Suppressor macrophage treated with lipopolysaccharide for 1 hour (primary cell): Measurements from ENCODE around the gene OR2AK2.
A peak's percentile ranks its signal among the peaks of the same experiment; 100 is the strongest.

ENCODE experiments used
- DNase-seq, 3 donors: peaks; one replicate each; pipeline ENCODE4 v3.0.0-alpha.2; 2020 to 2022

Gene OR2AK2

GRCh38 chr1:247964933-247965332, at the start of gene OR2AK2:
Gene OR2AK2 (plus strand): TSS chr1:247965233. CDS start chr1:247965377, 144 bp downstream.
- DNase-seq: no peak

GRCh38 chr1:247919952-247920351, 45.1 kb upstream of the OR2AK2 start, which contains the start of gene OR2T8:
Gene OR2T8 (plus strand): TSS chr1:247920252. CDS start chr1:247921018, 766 bp downstream.
- no peak for DNase-seq

- DNase-seq: no peak
These were observed 41.1 kb upstream of the OR2AK2 start for GRCh38 chr1:247923941-247924340.

DNA sequence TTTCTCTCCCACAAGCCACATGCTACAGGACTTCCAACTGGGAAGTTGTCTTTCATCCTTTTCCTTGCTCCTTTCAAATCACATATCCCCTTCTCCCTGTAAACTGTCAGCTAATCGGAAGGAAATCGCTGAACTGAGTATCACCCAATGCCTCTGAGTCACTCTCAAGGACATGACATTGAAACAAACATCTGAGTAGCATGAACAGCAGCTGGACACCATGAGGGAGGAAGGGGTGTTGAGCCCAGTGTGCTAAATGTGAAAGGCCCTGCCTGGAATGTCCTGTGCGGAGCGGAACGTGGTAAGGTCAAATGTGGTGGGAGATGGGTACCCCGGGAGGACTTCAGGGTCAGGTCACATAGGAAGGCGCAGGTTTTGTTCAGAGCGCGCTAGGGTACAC, 40.2 kb upstream of the OR2AK2 start, which contains the start of gene OR2AJ1:
Gene OR2AJ1 (plus strand): TSS at position 22 of the 400 bp plus-strand sequence. CDS start 8,880 bp downstream, outside the sequence.
- DNase-seq: no peak

- no peak for DNase-seq
These were observed 31.0 kb upstream of the OR2AK2 start for GRCh38 chr1:247933989-247934388.

DNA sequence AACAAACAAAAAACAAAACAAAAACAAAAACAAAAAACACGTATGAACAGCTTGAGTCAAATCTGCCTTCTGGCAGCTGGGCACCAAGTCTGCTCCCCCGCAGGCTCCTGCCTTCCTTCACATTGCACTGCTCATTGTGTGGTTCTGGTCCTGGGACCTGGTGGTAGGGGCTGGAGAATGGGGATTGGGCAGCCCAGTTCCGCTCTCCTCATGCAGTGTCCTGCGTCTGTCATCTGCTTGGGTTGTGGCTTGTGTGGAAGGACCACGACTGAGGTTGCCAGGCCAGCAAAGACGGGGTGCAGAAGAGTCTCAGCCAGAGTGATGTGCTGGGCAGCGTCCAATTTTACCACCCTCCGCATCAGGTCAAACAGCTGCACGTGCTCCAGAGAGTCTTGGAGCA, 29.3 kb upstream of the OR2AK2 start:
- DNase-seq: no peak

- no peak for DNase-seq
These were observed 28.6 kb upstream of the OR2AK2 start for GRCh38 chr1:247936415-247936814.

DNA sequence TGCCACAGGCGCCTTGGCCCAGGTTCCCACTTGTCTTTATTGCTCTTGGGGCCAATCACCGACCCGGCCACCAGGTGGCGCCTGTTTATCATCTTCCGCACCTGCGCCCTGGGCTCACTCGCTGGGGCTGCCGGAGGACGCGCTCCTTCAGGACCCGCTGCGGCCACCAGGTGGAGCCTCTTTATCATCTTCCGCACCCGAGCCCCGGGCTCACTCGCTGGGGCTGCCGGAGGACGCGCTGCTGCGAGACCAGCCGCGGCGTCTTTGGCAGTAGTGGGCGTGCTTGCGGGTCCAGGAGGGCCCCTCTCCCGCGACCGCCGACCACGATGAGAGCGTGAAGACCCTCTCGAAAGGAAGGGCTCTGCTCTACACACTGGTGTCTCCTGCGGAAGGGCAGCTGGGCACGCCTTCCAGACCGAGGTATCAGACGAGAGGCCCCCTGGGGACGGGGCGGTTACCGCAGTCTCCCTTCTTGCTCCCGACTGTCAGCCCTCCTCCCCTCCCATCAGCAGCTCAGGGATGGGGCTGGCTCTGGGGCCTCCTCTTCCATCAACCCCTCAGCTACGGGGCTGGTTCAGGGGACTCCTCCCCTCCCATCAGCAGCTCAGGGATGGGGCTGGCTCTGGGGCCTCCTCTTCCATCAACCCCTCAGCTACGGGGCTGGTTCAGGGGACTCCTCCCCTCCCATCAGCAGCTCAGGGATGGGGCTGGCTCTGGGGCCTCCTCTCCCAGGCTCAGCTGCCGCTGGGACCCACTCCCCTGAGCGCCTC, 27.9 kb upstream of the OR2AK2 start:
- peak; percentile 95 to 99 (median 97) for DNase-seq

- no peak for DNase-seq
These were observed 22.4 kb upstream of the OR2AK2 start for GRCh38 chr1:247942624-247943023.

- DNase-seq: no peak
These were observed 16.5 kb upstream of the OR2AK2 start, which contains the start of gene OR2L8 for GRCh38 chr1:247948558-247948957. Gene OR2L8 (plus strand): TSS chr1:247948858. CDS start chr1:247948858, 0 bp downstream.

DNA sequence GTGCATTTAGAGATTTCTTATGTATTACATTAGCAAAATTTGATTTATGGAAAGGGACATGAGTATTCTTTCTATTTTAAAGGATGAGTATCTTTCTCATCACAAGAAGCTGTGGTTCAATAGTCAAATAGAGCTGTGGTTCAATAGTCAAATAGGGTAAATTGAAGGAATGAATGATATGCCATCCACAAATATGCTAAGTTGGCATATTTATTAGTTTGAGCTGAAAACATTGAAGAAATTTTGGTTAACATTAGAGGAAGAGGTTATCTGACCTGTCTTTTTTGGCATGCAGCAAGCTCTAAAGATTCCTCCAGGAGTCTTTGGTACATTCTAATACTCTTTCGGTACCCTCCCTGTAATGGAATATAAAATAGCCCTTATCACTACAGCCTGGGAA, 11.6 kb upstream of the OR2AK2 start:
- DNase-seq: no peak

DNA sequence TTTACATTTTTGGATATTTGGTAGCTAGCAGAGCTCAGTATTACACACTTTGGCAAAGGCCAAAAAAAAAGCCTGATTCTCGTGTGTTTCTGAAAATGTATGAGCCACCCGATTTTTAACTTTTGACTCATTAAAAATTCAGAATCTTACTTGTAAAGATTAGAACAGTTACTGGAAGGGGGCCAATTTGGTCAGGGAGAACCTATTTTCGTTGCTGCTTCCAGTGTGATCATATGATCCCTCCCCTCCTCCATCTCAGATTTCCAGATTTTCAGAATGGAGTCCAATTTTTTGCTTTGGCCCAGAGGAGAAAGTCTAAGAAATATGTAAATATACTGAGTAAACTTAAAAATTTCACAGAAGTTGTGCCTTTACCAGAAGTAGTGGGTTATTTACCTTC, 3.2 kb upstream of the OR2AK2 start:
- no peak for DNase-seq

- no peak for DNase-seq
These were observed 2.0 kb upstream of the OR2AK2 start for GRCh38 chr1:247962911-247963588.

GRCh38 chr1:247966532-247967204, 1.6 kb downstream of the OR2AK2 start:
- DNase-seq: peak; percentile 24 to 46 (median 44)

DNA sequence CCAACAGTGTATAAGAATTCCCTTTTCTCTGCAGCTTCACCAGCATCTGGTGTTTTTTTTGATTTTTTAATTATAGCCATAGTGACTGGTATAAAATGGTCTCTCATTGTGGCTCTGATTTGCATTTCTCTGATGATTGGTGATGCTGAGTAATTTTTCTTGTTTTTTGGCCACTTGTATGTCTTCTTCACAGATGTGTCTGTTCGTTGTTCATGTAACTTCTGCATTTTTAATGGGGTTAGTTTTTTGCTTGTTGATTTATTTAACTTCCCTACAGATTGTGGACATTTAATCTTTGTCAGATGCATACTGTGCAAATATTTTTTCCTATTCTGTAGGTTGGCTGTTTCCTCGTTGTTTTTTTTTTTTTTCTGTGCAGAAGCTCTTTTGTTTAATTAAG, 28.0 kb downstream of the OR2AK2 start:
- DNase-seq: no peak

DNA sequence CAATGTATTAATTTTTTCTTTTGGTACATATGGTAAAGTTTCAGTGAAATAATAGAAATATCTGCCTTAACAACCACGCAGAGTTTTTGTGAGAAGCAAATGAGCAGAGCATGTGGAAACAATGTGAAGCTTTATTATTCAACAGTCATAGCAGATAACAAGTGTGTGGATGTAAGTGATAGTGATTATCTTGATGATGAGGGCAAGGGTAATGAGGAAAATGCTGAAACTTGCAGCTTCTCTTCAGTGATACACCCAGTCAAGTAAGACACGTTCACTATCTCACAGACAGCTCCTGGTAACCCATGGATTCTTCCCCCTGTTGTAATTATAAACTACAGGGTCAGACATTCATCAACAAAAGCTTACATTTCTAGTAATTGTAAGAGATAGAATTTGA, 33.8 kb downstream of the OR2AK2 start:
- no peak for DNase-seq

- DNase-seq: no peak
These were observed 35.1 kb downstream of the OR2AK2 start for GRCh38 chr1:248000169-248000568.

- DNase-seq: no peak
These were observed 42.7 kb downstream of the OR2AK2 start for GRCh38 chr1:248007778-248008177.

DNA sequence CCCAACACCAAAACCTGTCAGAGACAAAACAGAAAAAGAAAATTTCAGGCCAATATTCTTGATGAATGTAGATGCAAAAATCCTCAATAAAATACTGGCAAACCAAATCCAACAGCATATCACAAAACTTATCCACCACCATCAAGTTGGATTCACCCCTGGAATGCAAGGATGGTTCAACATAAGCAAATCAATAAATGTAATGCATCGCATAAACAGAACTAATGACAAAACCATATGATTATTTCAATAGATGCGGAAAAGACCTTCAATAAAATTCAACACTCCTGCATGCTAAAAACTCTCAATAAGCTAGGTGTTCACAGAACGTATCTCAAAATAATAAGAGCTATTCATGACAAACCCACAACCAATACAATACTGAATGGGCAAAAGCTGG, 44.6 kb downstream of the OR2AK2 start:
- no peak for DNase-seq

DNA sequence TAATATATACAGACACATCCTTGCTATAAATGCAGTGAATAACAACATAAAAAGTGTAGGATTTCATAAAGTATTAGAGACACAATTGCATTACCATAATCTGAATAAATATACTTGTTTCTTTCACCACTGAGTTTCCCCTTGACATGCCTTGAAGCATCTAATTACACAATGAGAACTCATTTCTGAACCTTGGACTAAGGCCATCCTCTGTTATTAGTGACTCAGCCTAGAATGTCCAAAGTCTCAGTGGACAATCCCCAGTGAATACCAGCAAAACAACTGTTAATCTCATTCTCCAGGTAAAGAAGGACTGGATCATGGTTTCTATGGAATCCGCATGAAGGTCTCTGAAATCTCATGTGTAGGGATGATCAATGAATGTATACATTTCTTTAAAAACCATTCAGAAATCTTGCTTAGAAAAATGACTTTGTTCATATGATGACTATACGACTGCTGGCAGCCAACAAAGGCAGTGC, 48.2 kb downstream of the OR2AK2 start, which contains the start of gene OR2L5:
Gene OR2L5 (plus strand): TSS at position 432 of the 482 bp plus-strand sequence. CDS start 8,288 bp downstream, outside the sequence.
- DNase-seq: no peak

DNA sequence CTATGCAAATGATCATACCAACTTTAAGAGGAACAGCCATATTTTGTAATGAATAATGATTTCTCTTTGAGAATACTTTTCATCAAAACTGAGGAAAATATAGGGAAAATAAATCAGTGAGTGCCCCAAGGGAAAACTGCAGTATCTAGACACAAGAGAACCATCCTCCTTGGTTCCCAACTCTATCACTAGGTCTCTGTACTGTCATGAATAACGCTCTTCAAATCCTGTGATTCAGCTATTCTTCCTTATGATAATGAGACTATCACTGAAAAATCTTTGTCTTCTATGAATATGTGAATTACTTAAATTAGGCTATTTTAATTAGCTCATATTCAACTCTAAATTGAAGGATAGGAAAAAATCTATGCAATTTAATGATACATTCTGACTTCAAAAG, 50.8 kb downstream of the OR2AK2 start:
- no peak for DNase-seq
